Fibroblast of skin of back (primary cell): ENCODE data around the gene SOCS3.
"Not testable (repeated sequence)": the region's sequence is repeated elsewhere in the genome, so short reads cannot be mapped to it uniquely, and the experiment has no call there.

Source experiments
- DNase-seq: peaks from one replicate; pipeline ENCODE4 v3.0.0-alpha.2; 2013

SOCS3 gene

GRCh38 chr17:78348055-78348770, 11.7 kb downstream of the SOCS3 start:
- DNase-seq, result no peak

DNA sequence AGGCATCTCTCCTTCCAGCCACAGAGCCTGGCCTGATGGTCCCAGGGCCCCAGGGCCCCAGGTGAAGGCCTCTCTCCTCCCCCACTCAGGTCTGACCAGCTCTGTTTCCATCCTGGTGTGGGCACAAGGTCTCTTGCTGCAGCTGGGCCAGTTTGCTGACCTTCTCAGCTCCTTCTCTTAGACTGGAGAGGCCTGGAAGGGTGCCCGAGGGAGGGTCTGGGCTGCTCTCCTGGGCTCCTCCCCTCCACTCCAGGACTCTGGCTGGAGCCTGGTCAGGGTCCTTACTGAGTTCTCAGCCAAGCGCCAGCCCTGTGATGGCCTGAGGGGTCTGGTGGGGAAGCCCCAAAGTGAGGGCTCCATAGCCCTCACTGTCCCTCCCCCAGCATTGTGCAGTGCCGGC, 12.4 kb downstream of the SOCS3 start:
- no peak for DNase-seq

GRCh38 chr17:78346605-78347250, 13.1 kb downstream of the SOCS3 start:
- DNase-seq, result no peak

DNA sequence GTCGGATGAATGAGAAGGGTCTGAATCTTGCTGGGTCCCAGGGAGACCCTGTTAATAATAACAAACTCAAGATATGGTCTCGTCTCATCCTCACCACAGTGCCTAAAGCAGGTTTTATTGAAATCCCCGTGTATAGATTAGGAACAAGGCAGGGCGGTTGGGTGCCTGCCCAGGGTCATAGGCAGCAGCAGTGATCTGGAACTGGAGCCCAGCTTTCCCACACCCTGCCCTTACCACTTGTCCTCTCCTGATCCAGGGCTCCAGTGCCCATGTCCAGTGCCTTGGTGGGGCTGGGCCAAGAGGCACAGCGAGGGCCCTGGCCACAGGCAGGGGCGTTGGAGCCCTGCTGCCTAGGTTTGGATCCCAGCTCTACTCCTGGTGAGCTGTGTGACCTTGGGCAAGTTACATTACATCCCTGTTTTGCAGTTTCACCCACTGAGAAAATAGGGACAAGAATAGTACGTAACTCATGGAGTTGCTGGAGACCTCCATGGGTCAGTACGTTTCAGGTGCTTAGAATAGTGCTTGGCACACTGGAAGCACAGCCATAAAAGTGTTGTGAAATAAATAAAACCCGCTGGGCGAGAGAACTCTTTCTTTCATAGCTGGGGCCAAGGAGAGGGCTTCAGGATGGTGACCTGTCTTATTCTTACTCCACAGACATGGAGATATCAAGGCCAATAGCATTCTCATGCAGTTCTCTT, 13.9 kb downstream of the SOCS3 start:
- no peak for DNase-seq

GRCh38 chr17:78345172-78345571, 14.7 kb downstream of the SOCS3 start:
- DNase-seq, result no peak

- no peak for DNase-seq
These were observed 15.2 kb downstream of the SOCS3 start for GRCh38 chr17:78344666-78345065.

GRCh38 chr17:78343543-78344201, 16.2 kb downstream of the SOCS3 start:
- DNase-seq, result no peak

GRCh38 chr17:78343187-78343542, 16.7 kb downstream of the SOCS3 start:
- peak; percentile 92 for DNase-seq

- DNase-seq, result peak; percentile 86
These were observed 17.3 kb downstream of the SOCS3 start for GRCh38 chr17:78342449-78343186.

DNA sequence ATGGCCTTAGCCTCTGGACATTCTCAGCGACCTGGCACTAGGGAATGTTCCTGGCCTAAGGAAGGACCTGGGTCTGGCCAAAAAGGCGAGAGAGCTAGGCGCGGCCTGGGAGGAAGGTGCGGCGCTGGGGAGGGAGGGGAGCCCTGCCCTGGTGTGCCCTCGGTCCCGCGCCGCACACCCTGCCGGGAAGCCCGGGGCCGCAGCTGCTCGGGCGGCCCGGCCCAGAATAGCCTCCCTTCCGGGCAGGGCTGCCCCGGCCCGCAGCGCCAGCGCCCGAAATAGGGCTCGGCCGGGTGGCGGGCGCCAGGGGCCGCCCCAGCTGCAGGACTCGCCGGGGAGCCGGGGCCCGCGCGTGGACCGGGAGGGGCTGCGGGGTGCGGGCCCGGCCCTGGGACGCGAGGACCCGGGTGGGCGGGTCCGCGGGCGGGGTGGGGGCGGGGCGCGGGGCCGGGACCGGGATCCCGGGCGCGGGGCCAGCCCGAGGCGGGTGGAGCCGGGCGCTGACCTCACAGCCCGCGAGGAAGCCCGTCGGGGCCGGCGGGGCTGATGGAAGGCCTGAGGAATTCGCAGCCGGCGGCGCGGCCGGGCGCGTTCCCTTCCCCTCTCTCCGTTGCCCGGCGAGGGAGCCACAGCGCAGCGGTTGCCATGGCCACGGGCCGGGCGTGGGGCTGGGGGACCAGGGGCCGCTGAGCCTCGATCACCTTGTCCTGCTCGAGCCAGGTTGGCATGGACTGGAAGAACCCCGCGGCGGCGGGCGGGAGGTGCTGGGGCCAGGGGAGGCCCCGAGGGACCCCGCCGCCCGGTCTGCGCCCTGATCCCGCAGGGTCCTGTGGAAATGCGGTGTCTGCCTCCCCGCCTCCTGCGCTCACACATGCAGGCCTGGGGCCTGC, 18.1 kb downstream of the SOCS3 start:
- DNase-seq, result peak; percentile 86

- DNase-seq, result no peak
These were observed 19.5 kb downstream of the SOCS3 start for GRCh38 chr17:78340183-78340955.

- DNase-seq, result no peak
These were observed 21.2 kb downstream of the SOCS3 start for GRCh38 chr17:78338486-78339259.

- peak; percentile 96 for DNase-seq
These were observed 22.4 kb downstream of the SOCS3 start for GRCh38 chr17:78337244-78338109.

DNA sequence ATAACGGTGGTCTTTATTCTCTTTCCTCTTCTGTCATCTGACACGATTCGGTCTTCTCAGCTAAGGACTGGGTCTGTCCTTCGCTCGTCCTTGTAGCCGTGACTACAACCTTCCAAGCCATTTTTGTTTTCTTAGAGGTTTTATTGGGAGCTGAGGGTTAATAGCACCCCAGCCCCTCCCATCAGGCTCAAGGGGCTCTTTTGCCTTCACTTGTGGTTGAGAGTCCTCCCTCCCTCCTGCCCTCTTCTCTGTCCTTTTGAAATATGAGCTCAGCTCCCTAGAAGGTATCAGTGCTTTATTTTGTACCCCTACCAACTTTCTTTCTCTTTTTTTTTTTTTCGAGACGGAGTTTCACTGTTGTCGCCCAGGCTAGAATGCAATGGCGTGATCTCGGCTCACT, 24.7 kb downstream of the SOCS3 start:
- DNase-seq, result no peak

DNA sequence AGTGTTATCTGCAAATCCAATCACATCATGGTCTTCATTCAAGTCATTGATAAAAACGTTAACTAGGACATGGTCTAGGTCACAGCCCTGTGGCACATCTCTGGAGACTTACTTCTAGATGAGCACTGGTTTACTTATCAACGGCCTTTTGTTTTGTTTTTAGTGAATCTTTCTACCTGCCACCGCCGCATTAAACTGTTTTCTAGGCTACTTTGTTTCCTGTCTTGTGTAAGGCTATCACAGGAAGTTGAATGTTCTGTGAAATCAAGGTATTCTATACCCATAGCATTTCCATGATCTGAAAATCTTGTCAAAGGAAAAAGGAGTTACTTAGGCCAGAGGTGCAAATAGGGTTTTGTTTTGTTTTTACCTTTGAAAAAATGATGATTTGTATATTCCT, 26.9 kb downstream of the SOCS3 start:
- DNase-seq, result no peak

- not testable (repeated sequence) for DNase-seq
These were observed 28.5 kb downstream of the SOCS3 start for GRCh38 chr17:78331355-78331754.

- no peak for DNase-seq
These were observed 29.2 kb downstream of the SOCS3 start for GRCh38 chr17:78330570-78331224.
